Measurements from ENCODE around the gene ASPA. TPM values are rescaled to one million over a fixed set of nuclear protein-coding genes. Genes with fewer than 3 reads are reported as not detected.

The ASPA gene
- total and polyA plus RNA-seq, 10 of the 15 experiments (the other 5 are each of a cell fraction or from before 2014, with no cell fraction given): 0.04 to 0.30 TPM; not detected in 8

DNA sequence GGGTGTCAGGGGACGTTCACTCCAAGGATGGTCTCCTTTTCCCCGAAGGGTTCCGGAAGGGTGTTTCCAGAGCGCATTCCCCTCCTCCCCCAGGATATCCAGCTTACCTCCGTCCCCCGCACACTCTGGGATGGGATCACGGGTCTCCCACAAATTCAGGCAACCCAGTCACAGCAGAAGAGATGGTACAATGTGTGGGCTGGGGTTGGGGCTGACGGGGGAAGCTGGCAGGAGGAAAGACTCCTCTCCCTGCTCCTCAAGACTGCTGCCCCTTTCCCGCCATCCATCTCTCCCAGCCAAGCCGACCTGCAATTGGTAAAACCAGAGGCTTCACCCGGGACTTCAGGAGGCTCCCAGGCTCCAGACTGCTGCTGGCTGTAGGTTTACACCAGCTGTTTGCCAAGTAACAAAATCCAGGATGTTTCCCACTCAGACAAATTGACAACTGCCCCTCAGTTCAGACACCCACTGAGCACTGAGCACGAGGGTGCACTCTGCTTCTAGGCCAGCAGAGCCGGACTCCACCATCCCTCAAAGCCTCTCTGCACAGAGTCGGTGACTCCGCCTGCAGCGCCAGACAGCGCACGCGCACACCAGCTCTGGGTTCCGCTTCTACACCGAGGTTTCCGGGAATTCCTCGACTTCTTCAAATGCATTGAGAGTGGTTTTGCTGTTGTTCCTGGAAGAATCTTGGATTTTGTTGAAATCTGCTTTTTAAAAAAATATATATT lies 37.7 kb downstream of the ASPA start:
- ChIA-PET CTCF (no interaction called here), RAD21 (ENCODE audit: unreplicated experiment) (no interaction called here), POLR2A (no interaction called here), SMC1A (ENCODE audit: uncharacterized antibody, unreplicated experiment) (no interaction called here)
- in situ Hi-C loops (cut with MboI): no loop called here
- H3K79me2 ChIP-seq (ENCODE audit: control insufficient read depth, insufficient read depth, low read length): no peaks in the 10 kb centered on the region
- H3K9ac ChIP-seq (ENCODE audit: control insufficient read depth, insufficient read depth, low read length): no peak overlapping the region
- H3K4me1 ChIP-seq (ENCODE audit: control insufficient read depth, insufficient read depth, low read length): no peaks in the 10 kb centered on the region
- no peak overlapping the region for H2AFZ ChIP-seq (ENCODE audit: control insufficient read depth, low read depth, low read length)
- H3K9me3 ChIP-seq (replicated peaks; ENCODE audit: control insufficient read depth, insufficient read depth, low read length): no peaks in the 10 kb centered on the region
- no TSS peak for BruUV-seq (replicated peaks)
- no peaks in the 10 kb centered on the region; a peak in 1 of 4 replicates for H3K36me3 ChIP-seq (ENCODE audit: control insufficient read depth in 2 of 2, insufficient read depth in 2 of 2, low read length in 1 of 2)
- intact Hi-C loops (cut with micrococcal nuclease; ENCODE audit: unreplicated experiment): no loop called here
- DNase-seq (ENCODE audit: low read depth, low spot score) (no peak), FAIRE-seq (no peak), ATAC-seq (no peak)
- H3K4me2 ChIP-seq (ENCODE audit: control insufficient read depth, insufficient read depth): no peak overlapping the region
- no peak overlapping the region for H3K27ac ChIP-seq (ENCODE audit: control insufficient read depth, insufficient read depth)
- H3K4me3 ChIP-seq: no peak overlapping the region
- H4K20me1 ChIP-seq (ENCODE audit: control insufficient read depth, insufficient read depth): no peaks in the 10 kb centered on the region
- 91% methylated on average over 23 of the region's 23 CpGs for whole genome bisulfite sequencing (ENCODE audit: insufficient coverage, insufficient replicate concordance, low lambda C conversion rate, missing lambda C conversion rate)
- H3K27me3 ChIP-seq (replicated peaks in 1 of 2; ENCODE audit: control insufficient read depth in 2 of 2, insufficient read depth in 2 of 2, low read length in 1 of 2): no peaks in the 10 kb centered on the region
- TF ChIP-seq ZZZ3 (IDR thresholded peaks at IDR 0.05; ENCODE audit: control insufficient read depth, insufficient read length, low read depth): no peak
- no peak for TF ChIP-seq STAT1 (conservative IDR thresholded peaks at IDR 0.05)
- TF ChIP-seq, protein P1, sequence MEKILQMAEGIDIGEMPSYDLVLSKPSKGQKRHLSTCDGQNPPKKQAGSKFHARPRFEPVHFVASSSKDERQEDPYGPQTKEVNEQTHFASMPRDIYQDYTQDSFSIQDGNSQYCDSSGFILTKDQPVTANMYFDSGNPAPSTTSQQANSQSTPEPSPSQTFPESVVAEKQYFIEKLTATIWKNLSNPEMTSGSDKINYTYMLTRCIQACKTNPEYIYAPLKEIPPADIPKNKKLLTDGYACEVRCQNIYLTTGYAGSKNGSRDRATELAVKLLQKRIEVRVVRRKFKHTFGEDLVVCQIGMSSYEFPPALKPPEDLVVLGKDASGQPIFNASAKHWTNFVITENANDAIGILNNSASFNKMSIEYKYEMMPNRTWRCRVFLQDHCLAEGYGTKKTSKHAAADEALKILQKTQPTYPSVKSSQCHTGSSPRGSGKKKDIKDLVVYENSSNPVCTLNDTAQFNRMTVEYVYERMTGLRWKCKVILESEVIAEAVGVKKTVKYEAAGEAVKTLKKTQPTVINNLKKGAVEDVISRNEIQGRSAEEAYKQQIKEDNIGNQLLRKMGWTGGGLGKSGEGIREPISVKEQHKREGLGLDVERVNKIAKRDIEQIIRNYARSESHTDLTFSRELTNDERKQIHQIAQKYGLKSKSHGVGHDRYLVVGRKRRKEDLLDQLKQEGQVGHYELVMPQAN (conservative IDR thresholded peaks at IDR 0.05): no peak
- TF ChIP-seq EED (IDR thresholded peaks at IDR 0.05; ENCODE audit: low read depth): no peak
- TF ChIP-seq, protein P2, sequence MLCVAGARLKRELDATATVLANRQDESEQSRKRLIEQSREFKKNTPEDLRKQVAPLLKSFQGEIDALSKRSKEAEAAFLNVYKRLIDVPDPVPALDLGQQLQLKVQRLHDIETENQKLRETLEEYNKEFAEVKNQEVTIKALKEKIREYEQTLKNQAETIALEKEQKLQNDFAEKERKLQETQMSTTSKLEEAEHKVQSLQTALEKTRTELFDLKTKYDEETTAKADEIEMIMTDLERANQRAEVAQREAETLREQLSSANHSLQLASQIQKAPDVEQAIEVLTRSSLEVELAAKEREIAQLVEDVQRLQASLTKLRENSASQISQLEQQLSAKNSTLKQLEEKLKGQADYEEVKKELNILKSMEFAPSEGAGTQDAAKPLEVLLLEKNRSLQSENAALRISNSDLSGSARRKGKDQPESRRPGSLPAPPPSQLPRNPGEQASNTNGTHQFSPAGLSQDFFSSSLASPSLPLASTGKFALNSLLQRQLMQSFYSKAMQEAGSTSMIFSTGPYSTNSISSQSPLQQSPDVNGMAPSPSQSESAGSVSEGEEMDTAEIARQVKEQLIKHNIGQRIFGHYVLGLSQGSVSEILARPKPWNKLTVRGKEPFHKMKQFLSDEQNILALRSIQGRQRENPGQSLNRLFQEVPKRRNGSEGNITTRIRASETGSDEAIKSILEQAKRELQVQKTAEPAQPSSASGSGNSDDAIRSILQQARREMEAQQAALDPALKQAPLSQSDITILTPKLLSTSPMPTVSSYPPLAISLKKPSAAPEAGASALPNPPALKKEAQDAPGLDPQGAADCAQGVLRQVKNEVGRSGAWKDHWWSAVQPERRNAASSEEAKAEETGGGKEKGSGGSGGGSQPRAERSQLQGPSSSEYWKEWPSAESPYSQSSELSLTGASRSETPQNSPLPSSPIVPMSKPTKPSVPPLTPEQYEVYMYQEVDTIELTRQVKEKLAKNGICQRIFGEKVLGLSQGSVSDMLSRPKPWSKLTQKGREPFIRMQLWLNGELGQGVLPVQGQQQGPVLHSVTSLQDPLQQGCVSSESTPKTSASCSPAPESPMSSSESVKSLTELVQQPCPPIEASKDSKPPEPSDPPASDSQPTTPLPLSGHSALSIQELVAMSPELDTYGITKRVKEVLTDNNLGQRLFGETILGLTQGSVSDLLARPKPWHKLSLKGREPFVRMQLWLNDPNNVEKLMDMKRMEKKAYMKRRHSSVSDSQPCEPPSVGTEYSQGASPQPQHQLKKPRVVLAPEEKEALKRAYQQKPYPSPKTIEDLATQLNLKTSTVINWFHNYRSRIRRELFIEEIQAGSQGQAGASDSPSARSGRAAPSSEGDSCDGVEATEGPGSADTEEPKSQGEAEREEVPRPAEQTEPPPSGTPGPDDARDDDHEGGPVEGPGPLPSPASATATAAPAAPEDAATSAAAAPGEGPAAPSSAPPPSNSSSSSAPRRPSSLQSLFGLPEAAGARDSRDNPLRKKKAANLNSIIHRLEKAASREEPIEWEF (IDR thresholded peaks at IDR 0.05; ENCODE audit: insufficient replicate concordance, low read depth, low read length): no peak
- TF ChIP-seq, protein P3, sequence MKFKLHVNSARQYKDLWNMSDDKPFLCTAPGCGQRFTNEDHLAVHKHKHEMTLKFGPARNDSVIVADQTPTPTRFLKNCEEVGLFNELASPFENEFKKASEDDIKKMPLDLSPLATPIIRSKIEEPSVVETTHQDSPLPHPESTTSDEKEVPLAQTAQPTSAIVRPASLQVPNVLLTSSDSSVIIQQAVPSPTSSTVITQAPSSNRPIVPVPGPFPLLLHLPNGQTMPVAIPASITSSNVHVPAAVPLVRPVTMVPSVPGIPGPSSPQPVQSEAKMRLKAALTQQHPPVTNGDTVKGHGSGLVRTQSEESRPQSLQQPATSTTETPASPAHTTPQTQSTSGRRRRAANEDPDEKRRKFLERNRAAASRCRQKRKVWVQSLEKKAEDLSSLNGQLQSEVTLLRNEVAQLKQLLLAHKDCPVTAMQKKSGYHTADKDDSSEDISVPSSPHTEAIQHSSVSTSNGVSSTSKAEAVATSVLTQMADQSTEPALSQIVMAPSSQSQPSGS (IDR thresholded peaks at IDR 0.05; ENCODE audit: low read length): no peak
- TF ChIP-seq, protein P4, sequence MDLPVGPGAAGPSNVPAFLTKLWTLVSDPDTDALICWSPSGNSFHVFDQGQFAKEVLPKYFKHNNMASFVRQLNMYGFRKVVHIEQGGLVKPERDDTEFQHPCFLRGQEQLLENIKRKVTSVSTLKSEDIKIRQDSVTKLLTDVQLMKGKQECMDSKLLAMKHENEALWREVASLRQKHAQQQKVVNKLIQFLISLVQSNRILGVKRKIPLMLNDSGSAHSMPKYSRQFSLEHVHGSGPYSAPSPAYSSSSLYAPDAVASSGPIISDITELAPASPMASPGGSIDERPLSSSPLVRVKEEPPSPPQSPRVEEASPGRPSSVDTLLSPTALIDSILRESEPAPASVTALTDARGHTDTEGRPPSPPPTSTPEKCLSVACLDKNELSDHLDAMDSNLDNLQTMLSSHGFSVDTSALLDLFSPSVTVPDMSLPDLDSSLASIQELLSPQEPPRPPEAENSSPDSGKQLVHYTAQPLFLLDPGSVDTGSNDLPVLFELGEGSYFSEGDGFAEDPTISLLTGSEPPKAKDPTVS (IDR thresholded peaks at IDR 0.05; ENCODE audit: low read depth, low read length): no peak
- TF ChIP-seq CBFB (IDR thresholded peaks at IDR 0.05; ENCODE audit: low read depth): no peak
- TF ChIP-seq RCOR1 (conservative IDR thresholded peaks at IDR 0.05; ENCODE audit: low read depth, low read length): no peak
- TF ChIP-seq POLR2A (IDR thresholded peaks at IDR 0.05; ENCODE audit: low read depth, low read length): no peak
- TF ChIP-seq NR2F1 (conservative IDR thresholded peaks at IDR 0.05): no peak
- TF ChIP-seq, protein P5, sequence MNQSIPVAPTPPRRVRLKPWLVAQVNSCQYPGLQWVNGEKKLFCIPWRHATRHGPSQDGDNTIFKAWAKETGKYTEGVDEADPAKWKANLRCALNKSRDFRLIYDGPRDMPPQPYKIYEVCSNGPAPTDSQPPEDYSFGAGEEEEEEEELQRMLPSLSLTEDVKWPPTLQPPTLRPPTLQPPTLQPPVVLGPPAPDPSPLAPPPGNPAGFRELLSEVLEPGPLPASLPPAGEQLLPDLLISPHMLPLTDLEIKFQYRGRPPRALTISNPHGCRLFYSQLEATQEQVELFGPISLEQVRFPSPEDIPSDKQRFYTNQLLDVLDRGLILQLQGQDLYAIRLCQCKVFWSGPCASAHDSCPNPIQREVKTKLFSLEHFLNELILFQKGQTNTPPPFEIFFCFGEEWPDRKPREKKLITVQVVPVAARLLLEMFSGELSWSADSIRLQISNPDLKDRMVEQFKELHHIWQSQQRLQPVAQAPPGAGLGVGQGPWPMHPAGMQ (IDR thresholded peaks at IDR 0.05; ENCODE audit: borderline replicate concordance): no peak

Measured in GM12878 (cell line).